ENCODE measurements around the gene CTU2.

Gene CTU2

GRCh38 chr16:88764080-88764479, 57.8 kb downstream of the CTU2 start:
- DNase-seq, result no peak

DNA sequence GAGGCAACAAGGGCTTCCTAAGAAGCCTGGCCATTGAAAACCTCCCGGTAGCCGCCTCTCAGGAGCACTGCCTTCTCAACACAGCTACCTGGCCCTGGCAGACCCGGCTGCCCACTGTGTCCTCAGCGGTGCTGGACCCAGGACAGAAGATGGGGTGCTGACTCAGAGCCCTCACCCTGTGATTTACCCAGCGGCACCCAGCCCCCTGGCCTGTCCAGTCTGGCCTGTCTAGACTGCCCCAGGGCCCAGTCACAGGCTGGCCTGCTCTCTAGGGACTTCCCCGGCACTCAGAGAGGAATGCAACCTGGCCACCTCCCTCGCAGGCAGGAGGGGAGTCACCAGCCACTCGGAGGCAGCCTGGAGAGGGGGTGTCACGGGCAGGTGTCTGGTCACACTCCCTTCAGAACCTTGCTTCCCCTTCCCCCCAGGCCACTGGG, 58.6 kb downstream of the CTU2 start:
- DNase-seq, result no peak
